Measurements from ENCODE around the gene ARHGEF19. TPM values are rescaled to one million over a fixed set of nuclear protein-coding genes. Genes with fewer than 3 reads are reported as not detected.
"Not testable (repeated sequence)": the region's sequence is repeated elsewhere in the genome, so short reads cannot be mapped to it uniquely, and the experiment has no call there.

The ARHGEF19 gene
- total RNA-seq, 1 experiment from 2014 or later, result 21.1 TPM

- Mint-ChIP-seq H3K4me3 (no peak overlapping the region), H3K4me1 (peaks cover 20 to 23% of the 10 kb centered on the region in 2 experiments), H3K27ac (no peak overlapping the region), H3K9me3 (no peaks in the 10 kb centered on the region; a peak in 2 of 5 replicates), H3K27me3 (ENCODE audit: low read depth) (peaks cover 79% of the 10 kb centered on the region), H3K36me3 (ENCODE audit: insufficient read depth in 1 of 3, low read depth in 3 of 3) (no peaks in the 10 kb centered on the region)
- Histone ChIP-seq H4K8ac (replicated peaks; ENCODE audit: insufficient read length, low read depth, low read length) (no peak overlapping the region), H3K79me1 (ENCODE audit: insufficient read depth, low read depth, low read length, poor library complexity, severe bottlenecking) (no peaks in the 10 kb centered on the region), H3K23ac (ENCODE audit: insufficient read length, low read depth, low read length) (no peak overlapping the region), H3T11ph (ENCODE audit: low read length) (no peak overlapping the region), H3K4ac (ENCODE audit: low read depth, low read length) (no peak overlapping the region), H2BK120ac (ENCODE audit: low read depth, low read length, poor library complexity, severe bottlenecking) (no peak overlapping the region), H3K4me2 (ENCODE audit: insufficient read depth, insufficient read length, low read length) (no peak overlapping the region), H4K91ac (ENCODE audit: insufficient read length, low read depth, low read length) (no peak overlapping the region), H2BK15ac (ENCODE audit: low read depth, low read length) (no peak overlapping the region), H3K4me1 (ENCODE audit: insufficient read depth, low read length) (no peaks in the 10 kb centered on the region), H2AFZ (ENCODE audit: low read length) (no peak overlapping the region), H3K23me2 (ENCODE audit: insufficient read length, low read depth, low read length, poor library complexity, severe bottlenecking) (peaks cover 9% of the 10 kb centered on the region), H2BK20ac (ENCODE audit: low read depth, low read length, poor library complexity, severe bottlenecking) (no peak overlapping the region), H3K9me3 (ENCODE audit: control insufficient read depth, low read depth, low read length) (no peaks in the 10 kb centered on the region), H4K5ac (ENCODE audit: insufficient read length, low read depth, low read length) (no peak overlapping the region), H3K27ac (ENCODE audit: insufficient read length, low read depth, low read length) (no peak overlapping the region), H2AK5ac (ENCODE audit: insufficient read length, low read length) (no peak overlapping the region), H4K20me1 (ENCODE audit: control insufficient read depth, insufficient read depth, insufficient read length) (peaks cover 4% of the 10 kb centered on the region), H2BK5ac (ENCODE audit: insufficient read length, low read length) (no peak overlapping the region), H3K18ac (ENCODE audit: insufficient read length, low read depth, low read length) (no peak overlapping the region), H2BK12ac (ENCODE audit: insufficient read length, low read depth, low read length) (no peak overlapping the region), H3K27me3 (ENCODE audit: insufficient read depth, low read length) (peaks cover 19% of the 10 kb centered on the region; the same call in 1 of the 2 replicates), H3K9ac (ENCODE audit: extremely low read depth, insufficient read length, low read length) (no peak overlapping the region), H3K56ac (ENCODE audit: insufficient read length, low read depth, low read length) (no peak overlapping the region), H3K14ac (ENCODE audit: insufficient read depth, low read length) (no peak overlapping the region), H3K79me2 (ENCODE audit: insufficient read depth, low read length) (no peaks in the 10 kb centered on the region)
- WGBS (ENCODE audit: extremely low coverage, insufficient read length, low lambda C conversion rate), result no CpG with 5 or more reads among the region's 3 CpGs
- DNase-seq, result no peak
- TF ChIP-seq, protein P1, sequence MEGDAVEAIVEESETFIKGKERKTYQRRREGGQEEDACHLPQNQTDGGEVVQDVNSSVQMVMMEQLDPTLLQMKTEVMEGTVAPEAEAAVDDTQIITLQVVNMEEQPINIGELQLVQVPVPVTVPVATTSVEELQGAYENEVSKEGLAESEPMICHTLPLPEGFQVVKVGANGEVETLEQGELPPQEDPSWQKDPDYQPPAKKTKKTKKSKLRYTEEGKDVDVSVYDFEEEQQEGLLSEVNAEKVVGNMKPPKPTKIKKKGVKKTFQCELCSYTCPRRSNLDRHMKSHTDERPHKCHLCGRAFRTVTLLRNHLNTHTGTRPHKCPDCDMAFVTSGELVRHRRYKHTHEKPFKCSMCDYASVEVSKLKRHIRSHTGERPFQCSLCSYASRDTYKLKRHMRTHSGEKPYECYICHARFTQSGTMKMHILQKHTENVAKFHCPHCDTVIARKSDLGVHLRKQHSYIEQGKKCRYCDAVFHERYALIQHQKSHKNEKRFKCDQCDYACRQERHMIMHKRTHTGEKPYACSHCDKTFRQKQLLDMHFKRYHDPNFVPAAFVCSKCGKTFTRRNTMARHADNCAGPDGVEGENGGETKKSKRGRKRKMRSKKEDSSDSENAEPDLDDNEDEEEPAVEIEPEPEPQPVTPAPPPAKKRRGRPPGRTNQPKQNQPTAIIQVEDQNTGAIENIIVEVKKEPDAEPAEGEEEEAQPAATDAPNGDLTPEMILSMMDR (conservative IDR thresholded peaks at IDR 0.05), result no peak
These were observed 12.0 kb upstream of the ARHGEF19 start for GRCh38 chr1:16224472-16224871.

DNA sequence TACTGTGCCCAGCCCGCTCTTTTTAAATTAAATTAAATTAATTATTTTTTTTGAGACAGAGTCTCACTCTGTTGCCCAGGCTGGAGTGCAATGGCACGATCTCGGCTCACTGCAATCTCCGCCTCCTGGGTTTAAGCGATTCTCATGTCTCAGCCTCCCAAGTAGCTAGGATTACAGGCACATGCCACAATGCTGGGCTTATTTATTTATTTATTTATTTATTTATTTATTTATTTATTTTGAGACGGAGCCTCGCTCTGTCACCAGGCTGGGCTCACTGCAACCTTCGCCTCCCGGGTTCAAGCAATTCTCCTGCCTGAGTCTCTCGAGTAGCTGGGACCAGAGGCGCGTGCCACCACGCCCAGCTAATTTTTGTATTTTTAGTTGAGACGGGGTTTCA is 10.3 kb upstream of the ARHGEF19 start:
- H3K27me3 Mint-ChIP-seq (ENCODE audit: low read depth), result peaks cover 72% of the 10 kb centered on the region
- not testable (repeated sequence) for H3K14ac ChIP-seq (ENCODE audit: insufficient read depth, low read length); H3K56ac ChIP-seq (ENCODE audit: insufficient read length, low read depth, low read length); H3K18ac ChIP-seq (ENCODE audit: insufficient read length, low read depth, low read length); DNase-seq; H3K23me2 ChIP-seq (ENCODE audit: insufficient read length, low read depth, low read length, poor library complexity, severe bottlenecking); H4K8ac ChIP-seq (replicated peaks; ENCODE audit: insufficient read length, low read depth, low read length); H2BK15ac ChIP-seq (ENCODE audit: low read depth, low read length); H4K91ac ChIP-seq (ENCODE audit: insufficient read length, low read depth, low read length); H3K9me3 ChIP-seq (ENCODE audit: control insufficient read depth, low read depth, low read length); H2BK20ac ChIP-seq (ENCODE audit: low read depth, low read length, poor library complexity, severe bottlenecking); H3K36me3 Mint-ChIP-seq (ENCODE audit: insufficient read depth in 1 of 3, low read depth in 3 of 3); H3K79me2 ChIP-seq (ENCODE audit: insufficient read depth, low read length); H2BK12ac ChIP-seq (ENCODE audit: insufficient read length, low read depth, low read length); H3K4ac ChIP-seq (ENCODE audit: low read depth, low read length); H3K9ac ChIP-seq (ENCODE audit: extremely low read depth, insufficient read length, low read length); H4K5ac ChIP-seq (ENCODE audit: insufficient read length, low read depth, low read length); H2BK5ac ChIP-seq (ENCODE audit: insufficient read length, low read length); H2AK5ac ChIP-seq (ENCODE audit: insufficient read length, low read length); H3K27ac Mint-ChIP-seq; H3K4me2 ChIP-seq (ENCODE audit: insufficient read depth, insufficient read length, low read length); H3K23ac ChIP-seq (ENCODE audit: insufficient read length, low read depth, low read length); H3K4me1 ChIP-seq (ENCODE audit: insufficient read depth, low read length); H3K4me3 Mint-ChIP-seq; H2AFZ ChIP-seq (ENCODE audit: low read length); H3K79me1 ChIP-seq (ENCODE audit: insufficient read depth, low read depth, low read length, poor library complexity, severe bottlenecking); H4K20me1 ChIP-seq (ENCODE audit: control insufficient read depth, insufficient read depth, insufficient read length); H3K27ac ChIP-seq (ENCODE audit: insufficient read length, low read depth, low read length); H3K9me3 Mint-ChIP-seq; H2BK120ac ChIP-seq (ENCODE audit: low read depth, low read length, poor library complexity, severe bottlenecking); H3T11ph ChIP-seq (ENCODE audit: low read length)
- WGBS (ENCODE audit: extremely low coverage, insufficient read length, low lambda C conversion rate), result no CpG with 5 or more reads among the region's 14 CpGs
- peaks cover 11 to 17% of the 10 kb centered on the region in 2 experiments for H3K4me1 Mint-ChIP-seq
- peaks cover 13% of the 10 kb centered on the region; the same call in 1 of the 2 replicates for H3K27me3 ChIP-seq (ENCODE audit: insufficient read depth, low read length)
